Natural killer cell treated with Interleukin-12 subunit alpha and Interleukin-12 subunit beta and Interleukin-15 and Interleukin-18, amount 100 ng/mL, for 72 hours (primary cell): ENCODE data around the gene C12orf60. TPM values are rescaled to one million over a fixed set of nuclear protein-coding genes. Genes with fewer than 3 reads are reported as not detected.

ENCODE experiments used
- ATAC-seq, 2 donors: fragments of 150-1000 bp; cut with Tn5 transposase in 1 of 2; sonication (Bioruptor Pico), chemical (Tn5 transposase) in 1 of 2; 2 replicates each; pipeline ENCODE4 v1.10.0; 2021
- DNase-seq: peaks from one replicate; pipeline ENCODE4 v3.0.0; 2022; ENCODE audit warnings: low spot score
- H3K27ac Mint-ChIP-seq, 2 donors: 1 replicate in 1 of 2; 2 replicates in 1 of 2; pipeline ENCODE4 v1.8.0; 2022; ENCODE audit warnings: mixed read lengths in 2 of 2, mild to moderate bottlenecking in 1 of 2, moderate library complexity in 1 of 2
- H3K27me3 Mint-ChIP-seq, 2 donors: 1 replicate in 1 of 2; 2 replicates in 1 of 2; pipeline ENCODE4 v1.8.0; 2022; ENCODE audit warnings: mixed read lengths in 2 of 2
- H3K36me3 Mint-ChIP-seq: one replicate; pipeline ENCODE4 v1.8.0; 2022; ENCODE audit warnings: mixed read lengths
- H3K4me1 Mint-ChIP-seq, 2 donors: 1 replicate in 1 of 2; 2 replicates in 1 of 2; pipeline ENCODE4 v1.8.0; 2022; ENCODE audit warnings: low read depth in 2 of 2, mixed read lengths in 2 of 2, mild to moderate bottlenecking in 1 of 2
- H3K4me3 Mint-ChIP-seq: one replicate; pipeline ENCODE4 v1.8.0; 2022; ENCODE audit warnings: mixed read lengths
- H3K9me3 Mint-ChIP-seq: 2 replicates; pipeline ENCODE4 v1.8.0; 2022; ENCODE audit warnings: mixed read lengths
- total RNA-seq, 2 donors: library from RNA; stranded (reverse); gene quantifications; one replicate each; pipeline ENCODE4 v1.2.3, GENCODE V29; 2022

C12orf60 gene
- total RNA-seq, 2 donors from 2014 or later, result 1.4 to 2.3 TPM

DNA sequence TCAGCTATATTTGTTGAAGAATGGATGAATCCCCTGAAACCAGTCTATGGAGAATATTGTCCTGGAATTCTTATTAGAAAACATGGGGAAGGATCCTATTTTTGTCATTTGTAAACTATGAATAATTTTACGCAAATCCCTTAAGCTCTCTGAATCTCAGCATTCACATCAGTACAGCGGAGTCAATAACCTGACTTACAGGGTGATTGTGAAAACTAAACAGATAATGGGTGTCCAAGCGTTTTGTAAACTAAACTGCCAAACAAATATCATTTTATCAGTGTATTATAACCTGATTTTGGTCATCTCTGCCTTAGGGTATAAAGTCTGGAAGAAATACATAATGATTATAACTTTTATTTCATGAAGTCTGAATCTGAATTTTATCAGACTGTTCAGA, 29.9 kb downstream of the C12orf60 start:
- no peak for ATAC-seq
- Mint-ChIP-seq H3K27me3 (peaks cover 23 to 38% of the 10 kb centered on the region in 2 donors), H3K36me3 (no peaks in the 10 kb centered on the region)

DNA sequence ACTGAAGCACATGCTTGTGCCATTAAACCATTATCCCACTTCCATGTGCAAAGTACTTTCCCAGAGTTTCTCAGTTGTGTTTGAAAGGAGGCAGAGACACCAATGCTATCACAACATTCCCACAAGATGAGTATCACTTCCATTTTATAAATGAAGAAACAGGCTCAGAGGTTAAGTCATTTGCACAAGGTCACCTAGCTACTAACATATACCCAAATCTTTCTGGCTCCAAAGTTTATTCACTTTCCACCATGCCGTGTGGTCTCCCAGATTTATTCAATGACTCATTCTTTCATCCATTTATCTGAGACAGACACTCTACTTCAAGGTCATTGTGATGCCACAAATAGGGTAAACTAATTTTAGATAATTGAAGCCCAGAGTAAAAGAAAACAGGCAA, 30.5 kb downstream of the C12orf60 start:
- DNase-seq (no peak), ATAC-seq (no peak)
- Mint-ChIP-seq H3K4me3 (no peak overlapping the region), H3K36me3 (no peaks in the 10 kb centered on the region), H3K27ac (no peak overlapping the region), H3K27me3 (peaks cover 25 to 41% of the 10 kb centered on the region in 2 donors), H3K4me1 (no peaks in the 10 kb centered on the region), H3K9me3 (no peaks in the 10 kb centered on the region)

More for the DNA sequence above, 29.9 kb downstream of the C12orf60 start:
- DNase-seq, result no peak
- no peaks in the 10 kb centered on the region for H3K4me1 Mint-ChIP-seq
- no peak overlapping the region for H3K27ac Mint-ChIP-seq
- no peaks in the 10 kb centered on the region for H3K9me3 Mint-ChIP-seq
- no peak overlapping the region for H3K4me3 Mint-ChIP-seq

DNA sequence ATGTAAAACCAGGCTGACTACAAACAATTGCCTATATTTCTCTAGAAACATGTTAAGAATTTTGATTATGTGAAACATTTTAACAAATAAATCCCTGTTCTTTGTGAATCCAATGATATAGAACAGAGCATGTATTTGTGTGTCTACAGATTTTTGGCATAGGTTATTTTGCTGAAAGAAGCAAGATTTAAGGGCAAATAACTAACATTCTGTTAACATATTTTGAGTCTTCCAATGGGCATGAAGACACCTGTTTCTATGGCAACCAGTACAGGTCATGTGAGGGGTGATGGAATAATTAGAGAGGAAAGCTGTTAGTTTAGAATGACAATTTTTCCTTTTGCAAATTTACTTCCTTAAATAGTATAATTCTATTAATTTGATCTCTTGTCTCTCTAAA, 31.0 kb downstream of the C12orf60 start:
- no peaks in the 10 kb centered on the region for H3K9me3 Mint-ChIP-seq
- no peaks in the 10 kb centered on the region for H3K4me1 Mint-ChIP-seq
- no peak for ATAC-seq
- H3K36me3 Mint-ChIP-seq, result no peaks in the 10 kb centered on the region
- no peak overlapping the region for H3K4me3 Mint-ChIP-seq
- no peak for DNase-seq
- no peak overlapping the region for H3K27ac Mint-ChIP-seq
- H3K27me3 Mint-ChIP-seq, result peaks cover 31 to 46% of the 10 kb centered on the region in 2 donors

DNA sequence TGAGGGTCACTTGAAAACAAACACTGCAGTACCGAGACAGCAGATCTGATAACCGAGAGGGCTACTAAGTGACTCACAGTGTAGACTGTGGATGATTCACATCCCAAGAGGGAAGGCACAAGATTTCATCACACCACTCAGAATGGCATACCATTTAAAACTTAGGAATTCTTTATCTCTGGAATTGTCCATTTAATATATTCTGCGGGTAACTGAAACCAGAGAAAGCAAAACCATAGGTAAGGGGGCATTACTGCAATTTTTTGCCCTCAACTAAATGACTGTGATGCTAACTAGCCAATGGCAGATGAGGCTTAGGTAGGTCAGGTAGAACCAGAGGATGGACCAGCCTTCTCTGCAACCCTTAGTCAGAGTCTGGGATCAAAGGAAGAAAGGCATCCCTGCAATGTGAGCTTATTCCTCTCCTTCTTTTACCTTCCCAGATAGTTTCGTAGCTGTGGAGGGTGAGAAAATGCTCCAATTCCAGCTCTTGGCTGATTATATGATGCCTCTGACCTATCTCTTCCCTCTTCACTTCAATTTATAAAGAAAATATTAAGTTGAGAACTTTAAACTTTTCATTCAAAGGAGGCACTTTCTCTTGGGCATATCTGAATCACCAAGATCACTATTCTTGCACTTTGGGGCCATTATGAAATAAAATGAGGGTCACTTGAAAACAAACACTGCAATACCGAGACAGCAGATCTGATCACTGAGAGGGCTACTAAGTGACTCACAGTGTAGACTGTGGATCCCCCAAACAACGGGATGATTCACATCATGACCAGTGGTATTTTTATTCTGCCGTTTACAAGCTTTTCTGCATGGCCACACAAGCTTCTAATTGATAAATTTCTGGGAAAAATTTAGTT, 33.1 kb downstream of the C12orf60 start:
- peaks cover 39 to 51% of the 10 kb centered on the region in 2 donors for H3K27me3 Mint-ChIP-seq
- no peak for DNase-seq
- H3K36me3 Mint-ChIP-seq, result no peaks in the 10 kb centered on the region
- no peak overlapping the region for H3K4me3 Mint-ChIP-seq
- no peaks in the 10 kb centered on the region for H3K9me3 Mint-ChIP-seq
- H3K4me1 Mint-ChIP-seq, result no peaks in the 10 kb centered on the region
- no peak overlapping the region for H3K27ac Mint-ChIP-seq
- peak in 1 of 2 donors; percentile 44 for ATAC-seq

DNA sequence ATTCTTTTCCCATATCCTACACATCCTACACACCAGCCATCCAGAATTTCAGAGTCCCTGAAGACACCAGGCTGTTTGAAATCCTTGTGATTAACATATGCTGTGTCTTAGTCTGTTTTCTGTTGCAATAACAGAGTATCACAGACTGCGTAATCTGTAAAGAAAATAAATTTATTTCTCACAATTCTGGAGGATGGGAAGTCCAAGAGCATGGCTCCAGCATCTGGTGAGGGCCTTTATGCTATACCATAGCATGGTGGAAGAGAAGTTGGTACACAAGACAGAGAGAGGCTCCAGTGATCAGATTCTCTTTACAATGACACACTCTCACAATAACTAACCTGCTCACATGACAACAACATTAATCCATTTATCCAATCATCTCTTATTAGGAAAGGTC, 35.8 kb downstream of the C12orf60 start:
- Mint-ChIP-seq H3K27ac (no peak overlapping the region), H3K27me3 (peaks cover 27 to 28% of the 10 kb centered on the region in 2 donors), H3K4me1 (no peaks in the 10 kb centered on the region), H3K4me3 (no peak overlapping the region), H3K9me3 (no peaks in the 10 kb centered on the region), H3K36me3 (no peaks in the 10 kb centered on the region)
- no peak for DNase-seq
- ATAC-seq, result no peak

DNA sequence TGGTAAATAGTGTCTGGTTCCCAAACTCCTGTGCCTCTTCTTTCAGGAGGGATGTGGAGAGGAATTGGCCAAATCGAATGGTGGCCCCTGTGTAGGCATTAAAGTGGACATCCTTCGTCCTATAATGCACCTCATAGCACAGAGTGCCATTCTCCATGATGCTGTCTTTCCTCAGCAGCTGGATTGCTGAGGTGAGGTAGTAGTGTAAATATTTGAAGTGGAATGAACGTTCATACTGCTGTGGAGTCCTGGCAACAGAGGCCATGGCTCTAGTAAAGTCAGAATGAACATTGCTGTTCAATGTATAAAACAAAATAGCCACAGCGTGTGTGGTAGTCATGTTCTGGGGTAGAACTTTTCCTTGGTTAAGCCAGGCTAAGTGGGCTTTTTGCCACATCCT, 37.1 kb downstream of the C12orf60 start:
- Mint-ChIP-seq H3K27me3 (peaks cover 17 to 22% of the 10 kb centered on the region in 2 donors), H3K4me3 (no peak overlapping the region), H3K4me1 (peaks cover 3 to 5% of the 10 kb centered on the region in 2 donors), H3K36me3 (no peaks in the 10 kb centered on the region), H3K27ac (no peak overlapping the region), H3K9me3 (no peaks in the 10 kb centered on the region)
- DNase-seq (no peak), ATAC-seq (no peak)

DNA sequence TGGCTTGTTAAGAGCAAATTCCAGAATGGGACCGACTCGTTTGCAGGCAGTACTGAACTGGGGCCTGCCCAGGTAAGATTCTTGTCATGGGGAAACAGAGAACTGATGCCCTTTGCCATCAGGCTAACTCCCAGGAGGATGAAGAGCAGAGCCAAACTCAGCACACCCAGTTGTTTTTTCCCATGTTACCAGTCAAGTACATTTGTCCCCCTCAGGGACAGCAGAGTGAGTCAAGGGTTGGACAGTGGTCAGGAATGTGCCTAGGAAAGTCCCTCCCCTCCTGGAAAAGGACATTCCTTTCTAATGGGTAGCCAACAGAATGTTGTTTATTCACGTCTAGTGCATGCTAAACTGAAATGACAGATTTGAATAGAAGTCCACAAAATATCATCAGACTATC, 38.3 kb downstream of the C12orf60 start:
- Mint-ChIP-seq H3K9me3 (no peaks in the 10 kb centered on the region), H3K4me1 (peaks cover 3 to 5% of the 10 kb centered on the region in 2 donors), H3K27me3 (peaks cover 17 to 20% of the 10 kb centered on the region in 2 donors), H3K27ac (no peak overlapping the region), H3K4me3 (no peak overlapping the region), H3K36me3 (no peaks in the 10 kb centered on the region)
- no peak for ATAC-seq
- no peak for DNase-seq

DNA sequence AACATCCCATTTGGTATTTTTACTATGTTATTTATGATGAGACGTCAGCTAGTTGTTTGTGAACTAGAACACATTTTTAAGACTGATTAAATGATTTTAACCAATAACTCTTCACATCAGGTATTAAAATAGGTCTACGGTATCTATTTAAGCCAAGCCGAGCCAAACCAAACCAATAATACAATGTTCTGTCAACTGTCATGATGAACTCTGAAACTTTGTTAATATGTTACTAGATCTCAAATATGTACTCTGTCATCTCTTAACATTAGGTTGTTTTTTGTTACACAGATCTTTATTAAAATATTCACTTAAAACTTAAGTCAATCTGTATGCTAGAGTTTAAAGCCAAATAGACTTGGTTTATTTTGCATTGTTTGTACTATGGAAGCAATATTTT, 38.8 kb downstream of the C12orf60 start:
- Mint-ChIP-seq H3K9me3 (no peaks in the 10 kb centered on the region), H3K4me3 (no peak overlapping the region), H3K4me1 (peaks cover 3 to 5% of the 10 kb centered on the region in 2 donors), H3K27me3 (peaks cover 17 to 20% of the 10 kb centered on the region in 2 donors), H3K27ac (no peak overlapping the region), H3K36me3 (no peaks in the 10 kb centered on the region)
- ATAC-seq (no peak), DNase-seq (no peak)

DNA sequence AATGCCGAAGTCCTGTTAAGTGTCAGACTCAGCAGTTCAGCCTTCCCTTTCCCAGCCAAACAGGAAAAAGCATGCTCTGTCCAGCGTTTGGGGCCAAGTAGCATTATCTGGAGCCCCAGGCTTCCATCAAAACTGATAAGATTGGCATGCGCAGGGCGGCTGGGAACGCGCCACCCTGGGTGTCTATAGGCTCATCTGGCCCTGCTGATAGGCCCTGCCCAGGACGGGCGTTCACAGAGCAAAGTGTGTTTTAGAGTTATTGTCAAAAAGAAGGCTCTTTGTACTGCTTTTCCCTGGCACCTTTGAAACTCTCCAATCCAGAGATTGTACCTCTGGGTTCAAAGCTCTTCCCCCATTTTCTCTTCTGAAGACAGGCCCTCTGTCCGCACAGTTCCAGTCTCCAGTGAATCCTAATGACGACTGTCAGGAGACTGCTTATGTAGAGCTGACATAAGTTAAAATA, 40.0 kb downstream of the C12orf60 start, which contains the start of gene ART4:
TSS of gene ART4 (minus strand) at position 102 of the 463 bp plus-strand sequence. CDS start 413 bp downstream, outside the sequence.
- DNase-seq (no peak), ATAC-seq (no peak)
- no peak within 1 kb of the TSS for H3K27ac Mint-ChIP-seq
- peaks cover 17 to 19% of the 10 kb centered on the region in 2 donors for H3K27me3 Mint-ChIP-seq
- no peaks in the 10 kb centered on the region for H3K36me3 Mint-ChIP-seq
- no peaks in the 10 kb centered on the region for H3K9me3 Mint-ChIP-seq
- H3K4me3 Mint-ChIP-seq, result no peak within 1 kb of the TSS
- peaks cover 3 to 5% of the 10 kb centered on the region in 2 donors for H3K4me1 Mint-ChIP-seq

DNA sequence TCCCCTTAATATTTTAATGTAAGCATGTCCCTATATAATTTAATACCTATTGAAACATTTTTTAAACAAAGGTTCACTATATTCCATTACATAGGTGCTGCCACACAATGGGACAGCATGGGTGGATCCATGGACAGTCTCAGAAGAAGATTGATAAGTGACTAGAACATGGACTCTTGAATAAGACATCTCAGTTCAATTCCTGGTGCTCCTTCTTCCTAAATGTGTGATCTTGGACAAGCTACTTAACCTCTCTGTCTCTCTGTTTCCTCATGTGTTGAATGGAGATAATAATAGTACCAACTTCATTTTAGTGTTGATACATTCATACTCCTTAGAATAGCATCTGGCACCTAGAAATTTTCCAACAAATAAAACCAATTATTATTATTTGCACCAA, 40.9 kb downstream of the C12orf60 start:
- Mint-ChIP-seq H3K27me3 (peaks cover 9 to 13% of the 10 kb centered on the region in 2 donors), H3K4me1 (peaks cover 3 to 5% of the 10 kb centered on the region in 2 donors), H3K4me3 (no peak overlapping the region), H3K36me3 (no peaks in the 10 kb centered on the region), H3K27ac (no peak overlapping the region), H3K9me3 (no peaks in the 10 kb centered on the region)
- ATAC-seq, result no peak
- DNase-seq, result no peak

DNA sequence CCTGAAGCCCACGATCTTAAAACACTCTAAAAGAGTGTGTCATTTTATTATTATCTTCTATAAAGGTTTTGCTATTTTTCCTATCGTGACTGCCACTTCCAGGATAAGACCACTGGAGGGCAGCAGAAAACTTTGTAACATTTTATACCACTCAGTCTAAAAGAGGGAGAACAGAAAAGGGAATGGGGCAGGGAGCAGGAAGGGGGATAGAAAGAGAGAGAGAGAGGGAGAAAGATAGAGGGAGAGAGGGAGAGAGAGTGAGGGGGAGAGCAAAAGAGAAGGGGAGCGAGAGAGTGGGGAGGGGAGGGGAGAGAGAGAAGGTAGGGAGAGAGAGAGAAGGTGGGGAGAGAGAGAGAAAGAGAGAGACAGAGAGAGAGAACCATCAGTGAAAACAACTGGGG, 41.9 kb downstream of the C12orf60 start:
- no peak for DNase-seq
- Mint-ChIP-seq H3K4me3 (no peak overlapping the region), H3K4me1 (peaks cover 3 to 5% of the 10 kb centered on the region in 2 donors), H3K27ac (peak overlapping the region in 1 of 2 donors; percentile 18), H3K27me3 (peaks cover 0 to 9% of the 10 kb centered on the region in 2 donors), H3K9me3 (no peaks in the 10 kb centered on the region), H3K36me3 (no peaks in the 10 kb centered on the region)
- ATAC-seq, result peak; percentile 41 to 66

DNA sequence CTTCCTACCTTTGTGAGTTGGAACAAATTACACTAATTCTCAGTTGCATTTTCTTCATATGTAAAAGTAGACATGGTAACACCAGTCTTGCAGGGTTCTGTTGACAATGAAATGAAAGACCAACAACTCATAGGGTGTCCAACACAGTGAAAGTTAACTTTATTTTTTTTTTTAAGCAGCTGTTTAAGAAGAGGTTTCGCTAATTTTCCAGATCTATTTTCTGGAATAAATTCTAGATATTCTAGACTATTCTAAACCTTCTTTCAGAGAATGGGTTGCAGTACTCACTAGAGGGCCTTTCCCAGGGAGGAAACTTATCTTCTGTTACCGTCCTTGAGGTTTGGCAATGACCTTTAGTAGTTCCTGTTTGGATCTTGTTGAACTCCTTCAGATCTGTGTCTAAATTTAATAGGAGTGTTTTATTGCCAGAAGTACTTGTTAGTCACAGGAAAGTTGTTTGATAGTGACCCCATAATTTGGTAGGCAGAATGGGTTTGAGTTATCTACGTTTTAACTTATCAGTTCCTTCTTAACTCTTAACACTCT, 42.6 kb downstream of the C12orf60 start:
- no peak overlapping the region for H3K4me3 Mint-ChIP-seq
- H3K27ac Mint-ChIP-seq, result no peak overlapping the region
- peaks cover 3 to 5% of the 10 kb centered on the region in 2 donors for H3K4me1 Mint-ChIP-seq
- no peaks in the 10 kb centered on the region for H3K36me3 Mint-ChIP-seq
- no peak for DNase-seq
- peaks cover 0 to 7% of the 10 kb centered on the region in 2 donors for H3K27me3 Mint-ChIP-seq
- ATAC-seq, result no peak
- no peaks in the 10 kb centered on the region for H3K9me3 Mint-ChIP-seq

DNA sequence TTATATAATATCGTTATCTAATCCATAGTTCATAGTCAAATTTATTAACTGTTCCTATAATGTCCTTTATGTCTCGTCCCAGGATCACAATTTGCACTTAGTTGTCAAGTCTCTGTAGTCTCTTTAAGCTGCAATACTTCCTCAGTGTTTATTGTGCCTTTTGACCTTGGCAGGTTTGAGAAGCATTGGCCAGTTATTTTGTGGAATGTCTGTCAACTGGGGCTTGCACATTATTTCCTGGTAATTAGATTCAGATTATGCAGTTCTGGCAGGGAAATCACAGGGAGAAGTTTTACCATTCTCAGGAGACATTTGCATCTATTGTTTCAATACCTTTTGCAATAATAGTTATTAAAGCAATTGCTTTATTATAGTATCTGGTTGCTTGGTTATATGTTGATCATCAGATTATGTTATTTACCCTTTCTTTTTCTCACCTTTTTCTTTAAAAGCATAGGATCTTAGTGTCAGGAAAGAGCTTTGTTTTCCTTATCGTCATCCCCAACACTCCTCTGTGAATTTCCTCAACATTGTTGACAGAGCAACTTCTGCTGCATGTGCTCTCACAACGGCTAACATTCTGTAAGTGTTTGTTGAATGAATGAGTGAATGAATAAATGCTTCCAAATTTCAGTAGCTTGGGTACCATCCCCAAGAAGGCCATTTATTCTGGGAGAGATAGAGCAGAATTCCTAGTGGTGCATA, 43.6 kb downstream of the C12orf60 start:
- H3K27ac Mint-ChIP-seq, result no peak overlapping the region
- H3K4me3 Mint-ChIP-seq, result no peak overlapping the region
- DNase-seq (no peak), ATAC-seq (no peak)
- no peaks in the 10 kb centered on the region for H3K9me3 Mint-ChIP-seq
- peaks cover 3 to 5% of the 10 kb centered on the region in 2 donors for H3K4me1 Mint-ChIP-seq
- peaks cover 0 to 3% of the 10 kb centered on the region in 2 donors for H3K27me3 Mint-ChIP-seq
- no peaks in the 10 kb centered on the region for H3K36me3 Mint-ChIP-seq
